ENCODE measurements around the gene MBD4. TPM values are rescaled to one million over a fixed set of nuclear protein-coding genes. Genes with fewer than 3 reads are reported as not detected.

The MBD4 gene
- polyA plus RNA-seq, 2 of the 4 experiments (the other 2 are of a cell fraction), result 32.7 to 49.7 TPM

- Histone ChIP-seq H3K4me2 (no peak overlapping the region), H3K4me3 (no peak overlapping the region), H3K27ac (0 out of 6 replicates have a peak overlapping the region, but pooled peaks of 1 of the 2 experiments have one; percentile 24), H3K9me3 (no peaks in the 10 kb centered on the region), H3K4me1 (peaks cover 16% of the 10 kb centered on the region)
- FAIRE-seq (no peak), DNase-seq (ENCODE audit: low read depth in 1 of 2, low spot score in 1 of 2) (no peak), ATAC-seq (no peak)
- CTCF ChIA-PET, result interaction anchor here (1.2 to 1.4 kb wide), 3 partner anchors 19 to 28 kb away, joined by 3 read pairs; no protein-coding TSS in a partner anchor
- POLR2A ChIA-PET, result no interaction called here
- 72% methylated on average over 7 of the region's 7 CpGs for WGBS (ENCODE audit: missing lambda C conversion rate)
- TF ChIP-seq HOXB5 (CRISPR knock-in tag; IDR thresholded peaks at IDR 0.05) (no peak), RARB (CRISPR knock-in tag; IDR thresholded peaks at IDR 0.05) (no peak), TFCP2L1 (CRISPR knock-in tag; IDR thresholded peaks at IDR 0.05) (no peak), FOSL2 (IDR thresholded peaks at IDR 0.05) (no peak), FOSL2 (CRISPR knock-in tag; IDR thresholded peaks at IDR 0.05) (no peak), PBX3 (IDR thresholded peaks at IDR 0.05) (no peak), ESRRA (IDR thresholded peaks at IDR 0.05; ENCODE audit: borderline replicate concordance, low read length) (no peak), RFX5 (IDR thresholded peaks at IDR 0.05) (no peak), HDAC2 (IDR thresholded peaks at IDR 0.05) (no peak), MAZ (IDR thresholded peaks at IDR 0.05; ENCODE audit: borderline replicate concordance, low read depth, low read length) (no peak), ZNF302 (CRISPR knock-in tag; IDR thresholded peaks at IDR 0.05) (no peak), HES2 (IDR thresholded peaks at IDR 0.05) (no peak), CBX2 (IDR thresholded peaks at IDR 0.05; ENCODE audit: borderline replicate concordance, low read depth) (no peak), BHLHE40 (IDR thresholded peaks at IDR 0.05; ENCODE audit: low read depth, low read length) (no peak), MAFK (IDR thresholded peaks at IDR 0.05; ENCODE audit: partially characterized antibody) (no peak), SMC3 (IDR thresholded peaks at IDR 0.05) (no peak), KDM1A (IDR thresholded peaks at IDR 0.05; ENCODE audit: low read depth) (no peak)
Measured at GRCh38 chr3:129402210-129402609, 37.5 kb downstream of the MBD4 start.

GRCh38 chr3:129399895-129400357, 39.8 kb downstream of the MBD4 start:
- WGBS (ENCODE audit: missing lambda C conversion rate), result 47% methylated on average over 8 of the region's 8 CpGs
- FAIRE-seq (no peak), DNase-seq (ENCODE audit: low read depth in 1 of 2, low spot score in 1 of 2) (peak in 1 of 2 experiments; percentile 53), ATAC-seq (peak; percentile 14 to 22; a peak in 4 of 6 replicates)
- H3K4me3 ChIP-seq, result peak overlapping the region; percentile 72
- peak overlapping the region; percentile 96 for H3K4me2 ChIP-seq
- H3K9me3 ChIP-seq, result no peaks in the 10 kb centered on the region
- ChIA-PET POLR2A (interaction anchor here (0.6 to 2.2 kb wide), 11 partner anchors 9 to 1950 kb away, joined by 3 to 17 read pairs (median 4); partner anchors contain the start of genes IFT122 and MBD4), CTCF (interaction anchor here (0.8 to 6.6 kb wide), 7 partner anchors 9 to 56 kb away, joined by 3 to 48 read pairs (median 4); no protein-coding TSS in a partner anchor)
- TF ChIP-seq CTCF (IDR thresholded peaks at IDR 0.05), result no peak
- no peak for TF ChIP-seq HEYL (CRISPR knock-in tag; IDR thresholded peaks at IDR 0.05)
- no peak for TF ChIP-seq JUN (IDR thresholded peaks at IDR 0.05)
- no peak for TF ChIP-seq PBX3 (IDR thresholded peaks at IDR 0.05)
- TF ChIP-seq ATOH8 (CRISPR knock-in tag; IDR thresholded peaks at IDR 0.05; ENCODE audit: low read depth), result no peak
- peak; percentile 42 for TF ChIP-seq POLR2A (IDR thresholded peaks at IDR 0.05; ENCODE audit: low read length)
- TF ChIP-seq RCOR1 (IDR thresholded peaks at IDR 0.05; ENCODE audit: low read depth, low read length), result no peak
- 0 out of 2 replicates have a peak, but pooled peaks have one; percentile 26 for TF ChIP-seq PHF8 (IDR thresholded peaks at IDR 0.05; ENCODE audit: borderline replicate concordance, low read depth)
- TF ChIP-seq NR3C1 (IDR thresholded peaks at IDR 0.05), result no peak
- TF ChIP-seq MAX (IDR thresholded peaks at IDR 0.05), result no peak
- peak overlapping the region; percentile 94 to 97 for H3K27ac ChIP-seq
- peaks cover 34% of the 10 kb centered on the region for H3K4me1 ChIP-seq

Measured in A549 (cell line).